ENCODE results near the gene ACACA.

- no peak for TF ChIP-seq CTCF (IDR thresholded peaks at IDR 0.05)
- TF ChIP-seq EZH2 (IDR thresholded peaks at IDR 0.05; ENCODE audit: borderline replicate concordance, insufficient read depth, low read depth, low read length, poor library complexity, severe bottlenecking) = no peak
These were observed 187.8 kb downstream of the ACACA start for GRCh38 chr17:37218849-37219248.

Data from B cell (primary cell).